SK-N-MC (cell line): Measurements from ENCODE around the gene CARD19.

Experiments
- EZH2 ChIP-seq: fragments of 200-600 bp; sonication (generic); IDR thresholded peaks from one replicate; pipeline ENCODE4 v1.6.1; 2017; ENCODE audit warnings: antibody characterized with exemption
- FOXP2 ChIP-seq: optimal IDR thresholded peaks from 2 replicates; pipeline ENCODE3; 2011; ENCODE audit warnings: mild to moderate bottlenecking, moderate library complexity; ENCODE audit not compliant: insufficient read depth; ENCODE audit errors: extremely low read length, control extremely low read depth
- POLR2AphosphoS5 ChIP-seq: IDR thresholded peaks from 2 replicates; pipeline ENCODE4 v1.6.1; 2012; ENCODE audit warnings: mild to moderate bottlenecking, low read depth, low read length, borderline replicate concordance

DNA sequence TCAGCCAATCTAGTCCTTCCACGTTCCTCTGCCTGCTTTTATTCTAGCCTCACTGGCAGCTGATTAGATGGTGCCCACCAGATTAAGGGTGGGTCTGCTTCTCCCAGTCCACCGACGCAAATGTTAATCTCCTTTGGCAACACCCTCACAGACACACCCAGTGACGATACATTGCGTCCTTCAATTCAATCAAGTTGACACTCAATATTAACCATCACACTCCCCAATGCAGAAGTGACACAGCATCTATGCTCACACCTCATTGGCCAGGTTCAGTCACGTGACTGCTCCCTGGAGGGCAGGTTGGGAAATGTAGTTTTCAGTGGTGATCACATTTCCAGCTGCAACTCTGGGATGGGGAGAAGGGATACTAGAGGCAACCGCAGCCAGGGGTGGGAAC is 24.6 kb upstream of the CARD19 start:
- no peak for TF ChIP-seq EZH2
- no peak for TF ChIP-seq POLR2AphosphoS5
- no peak for TF ChIP-seq FOXP2
